ENCODE measurements around the gene DYNC1H1.

The DYNC1H1 gene

DNA sequence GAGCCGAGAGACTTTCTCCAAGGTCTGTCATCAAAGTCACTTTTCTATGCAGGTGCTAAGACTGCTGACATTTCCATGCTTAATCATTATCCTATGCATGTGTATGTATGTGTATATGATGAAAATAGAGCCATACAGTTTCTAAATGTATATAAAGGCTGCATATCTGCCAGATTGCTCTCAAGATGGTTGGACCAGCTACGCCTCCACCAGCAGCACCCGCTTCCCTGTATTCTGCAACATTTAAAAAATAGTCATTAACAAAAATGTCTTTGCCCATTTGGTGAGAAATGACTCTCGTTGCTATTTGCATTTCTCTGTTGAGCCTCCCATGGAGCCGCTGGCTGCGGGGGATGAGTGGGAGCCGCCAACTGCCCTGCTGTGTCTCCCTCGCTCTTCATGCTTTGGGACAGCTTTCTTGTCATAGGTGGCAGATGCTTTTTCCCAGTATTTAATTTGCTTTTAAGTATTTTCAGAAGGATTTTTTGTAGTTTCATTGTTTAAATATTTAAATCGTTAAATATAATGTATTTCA lies 54.7 kb downstream of the DYNC1H1 start:
- H3K4me3 ChIP-seq (ENCODE audit: low read depth in 1 of 2, low read length in 1 of 2) = no peak overlapping the region
- TF ChIP-seq, protein P1, sequence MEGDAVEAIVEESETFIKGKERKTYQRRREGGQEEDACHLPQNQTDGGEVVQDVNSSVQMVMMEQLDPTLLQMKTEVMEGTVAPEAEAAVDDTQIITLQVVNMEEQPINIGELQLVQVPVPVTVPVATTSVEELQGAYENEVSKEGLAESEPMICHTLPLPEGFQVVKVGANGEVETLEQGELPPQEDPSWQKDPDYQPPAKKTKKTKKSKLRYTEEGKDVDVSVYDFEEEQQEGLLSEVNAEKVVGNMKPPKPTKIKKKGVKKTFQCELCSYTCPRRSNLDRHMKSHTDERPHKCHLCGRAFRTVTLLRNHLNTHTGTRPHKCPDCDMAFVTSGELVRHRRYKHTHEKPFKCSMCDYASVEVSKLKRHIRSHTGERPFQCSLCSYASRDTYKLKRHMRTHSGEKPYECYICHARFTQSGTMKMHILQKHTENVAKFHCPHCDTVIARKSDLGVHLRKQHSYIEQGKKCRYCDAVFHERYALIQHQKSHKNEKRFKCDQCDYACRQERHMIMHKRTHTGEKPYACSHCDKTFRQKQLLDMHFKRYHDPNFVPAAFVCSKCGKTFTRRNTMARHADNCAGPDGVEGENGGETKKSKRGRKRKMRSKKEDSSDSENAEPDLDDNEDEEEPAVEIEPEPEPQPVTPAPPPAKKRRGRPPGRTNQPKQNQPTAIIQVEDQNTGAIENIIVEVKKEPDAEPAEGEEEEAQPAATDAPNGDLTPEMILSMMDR (IDR thresholded peaks at IDR 0.05) = no peak
- H3K9me3 ChIP-seq = peaks cover 4% of the 10 kb centered on the region
- H3K36me3 ChIP-seq = peaks cover 98% of the 10 kb centered on the region
- no peaks in the 10 kb centered on the region for H3K4me1 ChIP-seq (ENCODE audit: control insufficient read depth in 1 of 2, insufficient read depth in 1 of 2, low read depth in 1 of 2, low read length in 1 of 2)
- H3K27ac ChIP-seq = no peak overlapping the region
- H3K27me3 ChIP-seq = no peaks in the 10 kb centered on the region

DNA sequence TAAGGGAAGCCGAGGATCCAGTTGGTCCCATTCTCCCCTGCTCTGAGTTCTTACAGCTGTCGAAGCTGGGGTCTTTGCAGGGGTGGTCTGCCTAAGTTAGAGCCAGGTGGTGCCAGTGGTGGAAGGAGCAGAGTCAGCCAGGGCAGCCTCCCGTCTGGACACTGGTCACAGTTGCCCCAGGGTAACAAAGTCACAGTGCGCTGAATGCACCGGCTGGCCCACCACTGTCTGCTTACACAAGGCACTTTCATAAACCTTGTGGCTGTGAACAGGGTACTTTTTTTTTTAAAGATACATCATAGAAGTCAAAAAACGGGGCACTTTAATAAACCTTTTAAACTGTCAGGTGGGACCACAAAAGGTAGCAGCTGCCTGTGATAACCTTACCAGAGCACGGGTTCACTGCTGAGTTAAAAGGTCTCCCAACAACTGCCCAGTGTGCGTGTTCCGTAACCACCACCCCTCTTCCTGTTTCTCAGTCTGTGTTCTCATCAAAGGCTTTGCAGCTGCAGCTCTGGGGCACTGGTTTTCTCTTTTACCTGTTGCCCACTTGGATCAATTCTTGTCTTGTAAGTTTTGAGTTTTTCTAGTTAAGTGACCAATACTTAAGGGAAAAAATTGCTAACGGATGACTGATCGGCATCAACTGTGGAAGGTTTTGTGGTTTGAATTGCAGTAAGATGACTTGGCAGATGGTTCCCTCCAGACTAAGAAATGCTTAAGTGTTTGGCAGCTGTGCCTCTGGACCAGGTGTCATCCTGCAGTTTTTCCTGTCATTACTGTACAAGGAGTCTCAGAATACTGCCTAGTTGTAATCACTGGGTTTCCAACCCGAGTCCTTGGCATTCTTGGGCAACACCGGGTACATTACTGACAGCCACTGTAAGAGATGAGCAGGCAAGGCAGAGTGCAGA lies 55.9 kb downstream of the DYNC1H1 start:
- no peaks in the 10 kb centered on the region for H3K27me3 ChIP-seq
- no peaks in the 10 kb centered on the region for H3K4me1 ChIP-seq (ENCODE audit: control insufficient read depth in 1 of 2, insufficient read depth in 1 of 2, low read depth in 1 of 2, low read length in 1 of 2)
- H3K36me3 ChIP-seq = peaks cover 97% of the 10 kb centered on the region
- TF ChIP-seq, protein P1 (IDR thresholded peaks at IDR 0.05) = no peak
- peaks cover 4% of the 10 kb centered on the region for H3K9me3 ChIP-seq
- H3K4me3 ChIP-seq (ENCODE audit: low read depth in 1 of 2, low read length in 1 of 2) = no peak overlapping the region
- H3K27ac ChIP-seq = peak overlapping the region; percentile 11

DNA sequence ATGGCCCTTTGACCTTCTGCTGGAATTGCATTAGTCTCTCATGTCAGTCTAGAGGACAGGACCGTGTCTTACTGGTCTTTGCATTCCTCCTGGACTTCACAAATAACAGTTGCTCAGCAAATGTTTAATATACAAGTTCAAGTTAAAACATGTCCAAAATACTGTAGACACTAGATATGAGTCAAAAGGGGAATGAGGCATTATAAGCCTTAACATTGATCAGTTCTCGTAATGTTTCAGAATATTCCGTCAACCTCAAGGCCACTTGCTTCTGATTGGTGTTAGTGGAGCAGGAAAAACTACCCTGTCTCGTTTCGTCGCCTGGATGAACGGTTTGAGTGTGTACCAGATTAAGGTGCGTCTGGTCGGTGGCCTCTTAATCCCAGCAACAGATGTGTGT lies 62.6 kb downstream of the DYNC1H1 start:
- Histone ChIP-seq H3K9me3 (no peaks in the 10 kb centered on the region), H3K27ac (no peak overlapping the region), H3K36me3 (peaks cover 96% of the 10 kb centered on the region), H3K27me3 (no peaks in the 10 kb centered on the region), H3K4me1 (ENCODE audit: control insufficient read depth in 1 of 2, insufficient read depth in 1 of 2, low read depth in 1 of 2, low read length in 1 of 2) (no peaks in the 10 kb centered on the region), H3K4me3 (ENCODE audit: low read depth in 1 of 2, low read length in 1 of 2) (no peak overlapping the region)
- TF ChIP-seq, protein P1 (IDR thresholded peaks at IDR 0.05) = no peak

DNA sequence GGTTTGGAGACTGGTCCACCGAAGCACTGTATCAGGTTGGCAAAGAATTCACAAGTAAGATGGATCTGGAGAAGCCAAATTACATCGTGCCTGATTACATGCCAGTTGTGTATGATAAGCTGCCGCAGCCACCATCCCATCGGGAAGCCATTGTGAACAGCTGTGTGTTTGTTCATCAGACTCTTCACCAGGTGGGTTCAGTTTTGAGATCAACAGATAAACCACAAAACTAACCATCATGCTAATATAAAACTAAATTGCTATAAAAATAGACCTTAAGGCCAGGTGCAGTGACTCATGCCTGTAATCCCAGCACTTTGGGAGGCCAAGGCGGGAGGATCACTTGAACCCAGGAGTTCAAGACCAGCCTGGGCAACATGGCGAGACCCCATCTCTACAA lies 63.6 kb downstream of the DYNC1H1 start:
- TF ChIP-seq, protein P1 (IDR thresholded peaks at IDR 0.05) = no peak
- Histone ChIP-seq H3K27ac (no peak overlapping the region), H3K36me3 (peaks cover 98% of the 10 kb centered on the region), H3K27me3 (no peaks in the 10 kb centered on the region), H3K9me3 (no peaks in the 10 kb centered on the region), H3K4me3 (ENCODE audit: low read depth in 1 of 2, low read length in 1 of 2) (no peak overlapping the region), H3K4me1 (ENCODE audit: control insufficient read depth in 1 of 2, insufficient read depth in 1 of 2, low read depth in 1 of 2, low read length in 1 of 2) (no peaks in the 10 kb centered on the region)

DNA sequence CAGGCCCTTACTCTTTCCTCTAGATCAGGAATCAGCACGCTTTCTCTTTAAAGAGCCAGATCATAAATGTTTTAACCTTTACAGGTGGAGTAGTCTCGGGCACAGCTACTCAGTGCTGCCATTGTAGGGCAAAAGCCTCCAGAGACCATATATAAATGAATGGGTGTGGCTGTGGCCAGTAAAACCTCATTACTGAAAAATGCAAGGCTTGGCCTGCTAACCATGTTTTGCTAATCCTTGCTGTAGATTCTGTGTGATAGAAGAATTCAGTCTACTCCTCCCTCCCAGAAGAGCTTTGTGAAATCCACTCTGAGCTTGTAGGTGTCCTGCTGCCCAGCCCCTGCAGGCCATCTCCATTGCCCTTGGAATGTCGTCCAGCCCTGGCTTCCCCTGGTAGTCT lies 64.4 kb downstream of the DYNC1H1 start:
- no peak overlapping the region for H3K4me3 ChIP-seq (ENCODE audit: low read depth in 1 of 2, low read length in 1 of 2)
- H3K4me1 ChIP-seq (ENCODE audit: control insufficient read depth in 1 of 2, insufficient read depth in 1 of 2, low read depth in 1 of 2, low read length in 1 of 2) = no peaks in the 10 kb centered on the region
- no peak overlapping the region for H3K27ac ChIP-seq

More for the DNA sequence above, 64.4 kb downstream of the DYNC1H1 start:
- no peaks in the 10 kb centered on the region for H3K27me3 ChIP-seq
- TF ChIP-seq, protein P1 (IDR thresholded peaks at IDR 0.05) = no peak
- peaks cover 98% of the 10 kb centered on the region for H3K36me3 ChIP-seq
- H3K9me3 ChIP-seq = no peaks in the 10 kb centered on the region

Measured in neutrophil (primary cell).